Tibial nerve (tissue), 4 donors: ENCODE measurements around the gene FNDC3B. TPM values are rescaled to one million over a fixed set of nuclear protein-coding genes. Genes with fewer than 3 reads are reported as not detected.

Source experiments
- DNase-seq, 2 donors: peaks; one replicate each; pipeline ENCODE4 v3.0.0-alpha.2; 2019; ENCODE audit warnings: low spot score in 2 of 2
- H3K27ac ChIP-seq, 4 donors: fragments of 200-600 bp; sonication (generic) in 3 of 4; one replicate each; pipeline ENCODE4 v1.5.1; 2017 to 2019; ENCODE audit warnings: mild to moderate bottlenecking in 1 of 4
- H3K27me3 ChIP-seq, 2 donors: fragments of 200-600 bp; sonication (generic) in 1 of 2; one replicate each; pipeline versions ENCODE4 v1.5.1 to v1.6.0; 2017 to 2019
- H3K36me3 ChIP-seq, 3 donors: fragments of 200-600 bp; sonication (generic); one replicate each; pipeline ENCODE4 v1.5.1; 2018 to 2019
- H3K4me1 ChIP-seq, 4 donors: fragments of 200-600 bp; sonication (generic) in 3 of 4; one replicate each; pipeline ENCODE4 v1.5.1; 2017 to 2019
- H3K4me3 ChIP-seq, 4 donors: fragments of 200-600 bp; sonication (generic) in 3 of 4; one replicate each; pipeline ENCODE4 v1.5.1; 2017 to 2019; ENCODE audit warnings: mild to moderate bottlenecking in 1 of 4, moderate library complexity in 1 of 4
- H3K9me3 ChIP-seq, 4 donors: fragments of 200-600 bp; sonication (generic) in 3 of 4; one replicate each; pipeline ENCODE4 v1.5.1; 2017 to 2019
- EP300 ChIP-seq, 2 donors: sonication (generic); formaldehyde crosslinking; IDR thresholded peaks; one replicate each; pipeline ENCODE4 v1.6.1; 2017; ENCODE audit warnings: antibody characterized with exemption in 2 of 2, mild to moderate bottlenecking in 1 of 2
- POLR2A ChIP-seq, 2 donors: fragments of 450-650 bp; IDR thresholded peaks; one replicate each; pipeline ENCODE4 v1.6.1; 2017; ENCODE audit warnings: antibody characterized with exemption in 2 of 2, mild to moderate bottlenecking in 2 of 2, moderate library complexity in 2 of 2
- WGBS, 2 donors: methylation state at CpG; one replicate each; pipeline ENCODE4 v1.1.5; 2018; 5-methylcytosine and 5-hydroxymethylcytosine counted together
- total RNA-seq, 4 donors: library from RNA; depleted of rRNA; stranded (reverse); fragments of >200 nt; gene quantifications; one replicate each; pipeline ENCODE4 v1.1.0, GENCODE V29; 2016
- TF ChIP-seq, protein P1 (sequence below), 5 experiments: fragments of 200-600 bp in 3 of 5; fragments of 450-650 bp in 2 of 5; sonication (generic) in 3 of 5; IDR thresholded peaks; one replicate each; pipeline ENCODE4 v1.5.1; 2016 to 2019; ENCODE audit warnings: antibody characterized with exemption in 5 of 5, mild to moderate bottlenecking in 3 of 5, moderate library complexity in 2 of 5

The FNDC3B gene
- total RNA-seq, 4 donors from 2014 or later: 87.5 to 106 (median 95.7) TPM

GRCh38 chr3:172134352-172134751, 95.0 kb downstream of the FNDC3B start:
- Histone ChIP-seq H3K36me3 (no peaks in the 10 kb centered on the region), H3K27ac (peak overlapping the region in 2 of 4 donors; percentile 21 to 78), H3K4me1 (peaks cover 3 to 72% (median 45%) of the 10 kb centered on the region in 4 donors), H3K4me3 (no peak overlapping the region), H3K9me3 (no peaks in the 10 kb centered on the region), H3K27me3 (no peaks in the 10 kb centered on the region)
- TF ChIP-seq EP300 (IDR thresholded peaks at IDR 0.05): no peak
- TF ChIP-seq, protein P1, sequence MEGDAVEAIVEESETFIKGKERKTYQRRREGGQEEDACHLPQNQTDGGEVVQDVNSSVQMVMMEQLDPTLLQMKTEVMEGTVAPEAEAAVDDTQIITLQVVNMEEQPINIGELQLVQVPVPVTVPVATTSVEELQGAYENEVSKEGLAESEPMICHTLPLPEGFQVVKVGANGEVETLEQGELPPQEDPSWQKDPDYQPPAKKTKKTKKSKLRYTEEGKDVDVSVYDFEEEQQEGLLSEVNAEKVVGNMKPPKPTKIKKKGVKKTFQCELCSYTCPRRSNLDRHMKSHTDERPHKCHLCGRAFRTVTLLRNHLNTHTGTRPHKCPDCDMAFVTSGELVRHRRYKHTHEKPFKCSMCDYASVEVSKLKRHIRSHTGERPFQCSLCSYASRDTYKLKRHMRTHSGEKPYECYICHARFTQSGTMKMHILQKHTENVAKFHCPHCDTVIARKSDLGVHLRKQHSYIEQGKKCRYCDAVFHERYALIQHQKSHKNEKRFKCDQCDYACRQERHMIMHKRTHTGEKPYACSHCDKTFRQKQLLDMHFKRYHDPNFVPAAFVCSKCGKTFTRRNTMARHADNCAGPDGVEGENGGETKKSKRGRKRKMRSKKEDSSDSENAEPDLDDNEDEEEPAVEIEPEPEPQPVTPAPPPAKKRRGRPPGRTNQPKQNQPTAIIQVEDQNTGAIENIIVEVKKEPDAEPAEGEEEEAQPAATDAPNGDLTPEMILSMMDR (IDR thresholded peaks at IDR 0.05): no peak
- no peak for TF ChIP-seq POLR2A (IDR thresholded peaks at IDR 0.05)
- WGBS, 2 donors: 84 to 87% methylated on average over 2 of the region's 2 CpGs
- DNase-seq: no peak

DNA sequence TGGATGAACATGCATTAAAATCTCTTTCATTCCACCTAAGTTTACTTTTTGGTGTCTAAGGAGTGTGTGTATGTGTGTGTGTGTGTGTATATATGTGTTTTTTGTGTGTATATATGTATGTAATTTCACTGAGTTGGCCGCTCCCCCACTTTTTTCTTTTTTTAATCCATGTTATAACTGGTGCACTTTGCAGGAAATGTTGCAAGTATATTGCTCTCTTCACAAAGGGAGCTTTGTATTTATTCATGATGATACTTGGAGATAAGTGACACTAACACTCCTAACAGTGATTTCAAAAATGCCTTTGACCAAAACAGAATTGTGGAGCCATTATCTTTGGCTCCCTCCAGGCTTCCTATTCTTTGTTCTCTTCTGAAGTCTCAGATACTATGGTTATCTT, 95.8 kb downstream of the FNDC3B start:
- Histone ChIP-seq H3K4me3 (no peak overlapping the region), H3K9me3 (no peaks in the 10 kb centered on the region), H3K27me3 (no peaks in the 10 kb centered on the region), H3K27ac (peak overlapping the region in 3 of 4 donors; percentile 17 to 80 (median 78)), H3K36me3 (no peaks in the 10 kb centered on the region), H3K4me1 (peaks cover 3 to 72% (median 50%) of the 10 kb centered on the region in 4 donors)
- TF ChIP-seq, protein P1 (IDR thresholded peaks at IDR 0.05): no peak
- no peak for TF ChIP-seq POLR2A (IDR thresholded peaks at IDR 0.05)
- no peak for TF ChIP-seq EP300 (IDR thresholded peaks at IDR 0.05)
- WGBS, 2 donors: 77 to 85% methylated on average over 1 of the region's 1 CpG
- DNase-seq: no peak

DNA sequence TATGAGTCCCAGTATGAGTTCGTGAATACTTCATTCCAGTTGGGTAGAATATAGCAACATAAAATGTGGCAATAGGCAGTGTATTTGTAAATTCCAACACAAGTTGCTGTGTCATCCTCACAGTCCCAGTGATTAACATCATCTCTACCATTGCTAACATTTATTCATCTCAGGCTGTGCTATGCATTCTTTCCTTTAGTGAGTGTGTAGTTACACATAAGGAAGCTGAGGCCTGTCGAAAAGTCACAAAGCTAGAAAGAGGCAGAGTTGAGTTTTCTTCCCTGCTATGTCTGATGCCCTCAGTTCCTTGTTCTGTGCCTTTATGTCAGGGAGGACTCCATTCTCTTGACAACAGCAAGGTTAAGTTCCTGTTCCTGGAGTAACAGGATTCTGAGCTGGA, 96.4 kb downstream of the FNDC3B start:
- H3K36me3 ChIP-seq: no peaks in the 10 kb centered on the region
- H3K4me3 ChIP-seq: no peak overlapping the region
- no peaks in the 10 kb centered on the region for H3K9me3 ChIP-seq
- H3K4me1 ChIP-seq: peaks cover 3 to 72% (median 53%) of the 10 kb centered on the region in 4 donors
- H3K27me3 ChIP-seq: no peaks in the 10 kb centered on the region
- no peak for DNase-seq
- 47 to 59% methylated on average over 2 of the region's 2 CpGs for WGBS, 2 donors
- H3K27ac ChIP-seq: peak overlapping the region in 3 of 4 donors; percentile 17 to 80 (median 78)
- no peak for TF ChIP-seq POLR2A (IDR thresholded peaks at IDR 0.05)
- TF ChIP-seq, protein P1 (IDR thresholded peaks at IDR 0.05): no peak

DNA sequence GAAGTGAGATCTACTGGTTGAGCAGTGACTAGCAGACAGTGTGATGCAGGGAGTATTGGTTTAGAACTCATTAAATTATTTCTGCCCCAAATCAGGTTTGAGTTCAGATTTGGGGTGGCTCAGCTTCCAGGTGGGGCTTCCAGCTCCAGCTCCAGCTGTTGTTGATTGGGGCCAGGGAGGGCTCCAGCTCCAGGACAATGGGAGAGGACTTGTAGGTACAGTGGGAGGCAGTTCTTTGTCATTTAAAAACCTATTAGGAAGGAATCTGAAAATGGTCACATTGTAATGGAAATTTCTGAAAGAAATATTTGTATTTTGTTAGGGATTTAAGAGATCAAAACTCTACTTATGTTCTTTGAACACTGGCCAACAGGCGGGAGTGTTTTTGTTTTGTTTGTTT, 97.0 kb downstream of the FNDC3B start:
- TF ChIP-seq, protein P1 (IDR thresholded peaks at IDR 0.05): no peak
- TF ChIP-seq EP300 (IDR thresholded peaks at IDR 0.05) (no peak), POLR2A (IDR thresholded peaks at IDR 0.05) (no peak)
- no peaks in the 10 kb centered on the region for H3K36me3 ChIP-seq
- no peak for DNase-seq
- H3K4me1 ChIP-seq: peaks cover 3 to 76% (median 58%) of the 10 kb centered on the region in 4 donors
- H3K27me3 ChIP-seq: no peaks in the 10 kb centered on the region
- no peak overlapping the region for H3K4me3 ChIP-seq
- peak overlapping the region in 3 of 4 donors; percentile 3 to 80 (median 78) for H3K27ac ChIP-seq
- H3K9me3 ChIP-seq: no peaks in the 10 kb centered on the region
- 65 to 68% methylated on average over 1 of the region's 1 CpG for WGBS, 2 donors

- H3K9me3 ChIP-seq: no peaks in the 10 kb centered on the region
- peak overlapping the region in 2 of 4 donors; percentile 78 to 80 for H3K27ac ChIP-seq
- no peaks in the 10 kb centered on the region for H3K27me3 ChIP-seq
- H3K4me3 ChIP-seq: no peak overlapping the region
- H3K36me3 ChIP-seq: no peaks in the 10 kb centered on the region
- no peak for TF ChIP-seq EP300 (IDR thresholded peaks at IDR 0.05)
- no peak for TF ChIP-seq POLR2A (IDR thresholded peaks at IDR 0.05)
- TF ChIP-seq, protein P1 (IDR thresholded peaks at IDR 0.05): no peak
- DNase-seq: no peak
- WGBS, 2 donors: 25 to 28% methylated on average over 2 of the region's 2 CpGs
- peaks cover 3 to 88% (median 71%) of the 10 kb centered on the region in 4 donors for H3K4me1 ChIP-seq
Observed at GRCh38 chr3:172137287-172138192, 98.2 kb downstream of the FNDC3B start.
